ENCODE results near the gene NOP53.
"Not testable (repeated sequence)": the region's sequence is repeated elsewhere in the genome, so short reads cannot be mapped to it uniquely, and the experiment has no call there.

Gene NOP53

GRCh38 chr19:47754206-47755064 is 9.1 kb downstream of the NOP53 start:
- DNase-seq (ENCODE audit: low read depth in 2 of 2) = no peak

GRCh38 chr19:47755065-47755761 is 9.9 kb downstream of the NOP53 start:
- DNase-seq (ENCODE audit: low read depth in 2 of 2) = no peak

- DNase-seq (ENCODE audit: low read depth in 2 of 2) = no peak
These were observed 10.6 kb downstream of the NOP53 start for GRCh38 chr19:47755762-47756626.

- DNase-seq (ENCODE audit: low read depth in 2 of 2) = no peak
These were observed 11.2 kb downstream of the NOP53 start for GRCh38 chr19:47756627-47756929.

- no peak for DNase-seq (ENCODE audit: low read depth in 2 of 2)
These were observed 11.7 kb downstream of the NOP53 start for GRCh38 chr19:47756953-47757608.

GRCh38 chr19:47757617-47758442 is 12.5 kb downstream of the NOP53 start:
- DNase-seq (ENCODE audit: low read depth in 2 of 2) = no peak

GRCh38 chr19:47758443-47758804 is 13.1 kb downstream of the NOP53 start:
- DNase-seq (ENCODE audit: low read depth in 2 of 2) = no peak

- no peak for DNase-seq (ENCODE audit: low read depth in 2 of 2)
These were observed 15.3 kb downstream of the NOP53 start for GRCh38 chr19:47760632-47760999.

- DNase-seq (ENCODE audit: low read depth in 2 of 2) = no peak
These were observed 16.2 kb downstream of the NOP53 start for GRCh38 chr19:47761566-47761965.

- no peak for DNase-seq (ENCODE audit: low read depth in 2 of 2)
These were observed 16.8 kb downstream of the NOP53 start for GRCh38 chr19:47762151-47762550.

- DNase-seq (ENCODE audit: low read depth in 2 of 2) = no peak
These were observed 17.4 kb downstream of the NOP53 start for GRCh38 chr19:47762615-47763308.

- not testable (repeated sequence) for DNase-seq (ENCODE audit: low read depth in 2 of 2)
These were observed 19.4 kb downstream of the NOP53 start for GRCh38 chr19:47764705-47765104.

- peak; percentile 23 to 36 for DNase-seq (ENCODE audit: low read depth in 2 of 2)
These were observed 20.4 kb downstream of the NOP53 start for GRCh38 chr19:47765523-47766358.

GRCh38 chr19:47766359-47766620 is 20.9 kb downstream of the NOP53 start:
- no peak for DNase-seq (ENCODE audit: low read depth in 2 of 2)

- DNase-seq (ENCODE audit: low read depth in 2 of 2) = no peak
These were observed 21.3 kb downstream of the NOP53 start for GRCh38 chr19:47766670-47767069.

GRCh38 chr19:47767349-47767748 is 22.0 kb downstream of the NOP53 start:
- no peak for DNase-seq (ENCODE audit: low read depth in 2 of 2)

- no peak for DNase-seq (ENCODE audit: low read depth in 2 of 2)
These were observed 23.3 kb downstream of the NOP53 start for GRCh38 chr19:47768604-47769003.

- no peak for DNase-seq (ENCODE audit: low read depth in 2 of 2)
These were observed 24.2 kb downstream of the NOP53 start for GRCh38 chr19:47769534-47769933.

- DNase-seq (ENCODE audit: low read depth in 2 of 2) = not testable (repeated sequence)
These were observed 25.9 kb downstream of the NOP53 start for GRCh38 chr19:47771291-47771690.

GRCh38 chr19:47776568-47776967 is 31.2 kb downstream of the NOP53 start:
- DNase-seq (ENCODE audit: low read depth in 2 of 2) = no peak

Data from stimulated activated CD8-positive, alpha-beta memory T cell treated with anti-CD3 and anti-CD28 coated beads, Interleukin-2, amount 100 ng/mL, for 48 hours (primary cell).